ENCODE measurements around the gene CIB4.

CIB4 gene

DNA sequence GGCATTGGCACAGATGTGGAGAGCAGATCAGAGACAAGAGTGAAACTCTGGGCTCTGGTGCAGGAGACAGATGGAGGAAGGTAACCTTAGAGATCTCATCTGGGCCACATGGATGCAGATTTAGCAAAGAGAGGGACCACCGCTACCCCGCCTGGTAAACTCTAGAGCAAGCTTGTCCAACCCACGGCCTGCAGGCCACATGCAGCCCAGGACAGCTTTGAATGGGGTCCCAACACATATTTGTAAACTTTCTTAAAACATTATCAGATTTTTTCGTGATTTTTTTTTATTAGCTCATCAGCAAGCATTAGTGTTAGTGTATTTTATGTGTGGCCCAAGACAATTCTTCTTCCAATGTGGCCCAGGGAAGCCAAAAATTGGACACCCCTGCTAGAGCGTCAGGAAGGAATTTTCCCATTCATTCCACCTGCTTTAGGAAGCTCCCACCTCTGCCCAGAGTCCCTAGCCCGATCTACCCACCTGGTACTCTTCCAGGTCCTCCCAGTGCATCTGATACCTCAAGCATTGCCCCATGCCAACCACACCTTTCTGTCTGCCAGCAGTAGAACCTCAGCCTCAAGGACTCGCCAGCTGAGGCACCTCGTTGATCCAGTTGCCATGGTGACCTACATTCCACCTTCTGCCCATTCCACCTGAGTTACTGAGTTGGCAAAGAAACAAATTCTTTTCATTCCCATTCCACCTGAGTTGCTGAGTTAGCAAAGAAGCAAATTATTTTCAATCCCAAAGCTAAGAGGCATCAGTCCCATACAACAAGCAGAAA lies at the start of gene CIB4:
Gene CIB4, minus strand, starts transcription at position 586 of the 784 bp plus-strand sequence. Its CDS starts 52 bp downstream, at position 534.
- DNase-seq (ENCODE audit: low spot score), result peak; percentile 91

DNA sequence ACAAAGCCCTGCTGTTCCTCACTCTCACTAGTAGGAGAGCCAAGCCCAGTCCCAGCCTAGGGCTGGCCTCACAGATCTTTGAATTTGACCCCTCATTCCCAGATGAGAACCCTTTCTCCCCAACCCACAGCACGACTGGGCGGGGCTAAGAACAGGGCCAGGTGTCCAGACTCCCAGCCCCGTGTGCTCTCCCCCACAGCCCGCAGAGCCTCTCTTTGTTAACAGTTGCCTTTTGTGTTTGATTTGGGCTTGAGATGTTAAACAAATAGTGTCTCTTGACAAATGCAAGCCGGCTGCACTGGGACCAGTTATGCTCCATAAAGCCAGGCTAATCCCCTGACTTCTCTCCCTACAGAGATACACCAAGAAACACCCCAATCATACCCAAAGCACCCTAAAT lies 46.6 kb upstream of the CIB4 start:
- DNase-seq (ENCODE audit: low spot score), result no peak

- peak; percentile 12 for DNase-seq (ENCODE audit: low spot score)
These were observed 46.2 kb upstream of the CIB4 start for GRCh38 chr2:26687328-26687727.

DNA sequence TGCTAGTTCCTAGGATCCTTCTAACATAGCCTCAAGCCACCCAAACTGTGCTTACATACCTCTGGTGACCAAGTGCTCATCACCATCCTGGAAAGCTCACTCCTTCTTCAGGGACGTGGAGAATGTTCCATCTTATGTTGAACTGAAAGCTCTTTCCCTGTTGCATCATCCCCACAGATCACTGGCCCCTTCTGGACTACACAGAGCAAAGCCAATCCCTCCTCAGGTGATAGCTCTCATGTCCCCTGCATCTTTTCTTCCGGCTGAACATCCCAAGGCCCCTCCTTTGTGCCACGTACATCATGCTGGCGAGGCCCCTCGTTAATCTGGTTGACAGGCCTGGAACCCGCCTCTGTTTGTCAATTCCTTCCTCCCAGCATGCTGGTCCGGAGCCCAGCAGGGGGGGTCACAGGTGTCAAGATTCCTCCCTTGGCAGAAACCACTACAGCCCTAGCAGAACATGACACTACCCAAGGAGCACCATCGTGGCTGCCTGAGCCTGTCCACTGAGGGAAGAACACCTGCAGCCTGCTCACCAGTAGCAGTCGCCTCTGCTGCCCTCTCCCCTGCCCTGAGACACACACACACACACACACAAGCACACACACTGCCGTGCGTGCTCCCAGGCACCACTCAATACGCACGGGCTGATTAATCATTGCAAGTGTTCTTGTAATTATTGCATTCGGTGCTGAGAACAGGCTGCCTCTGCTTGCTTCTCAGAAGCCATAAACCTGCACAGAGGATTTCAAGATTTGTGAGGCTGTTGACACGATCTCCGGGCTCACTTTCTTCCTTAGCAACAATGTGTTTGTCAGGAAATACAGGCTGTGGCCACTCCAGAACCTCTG lies 45.0 kb upstream of the CIB4 start:
- DNase-seq (ENCODE audit: low spot score), result peak; percentile 81

DNA sequence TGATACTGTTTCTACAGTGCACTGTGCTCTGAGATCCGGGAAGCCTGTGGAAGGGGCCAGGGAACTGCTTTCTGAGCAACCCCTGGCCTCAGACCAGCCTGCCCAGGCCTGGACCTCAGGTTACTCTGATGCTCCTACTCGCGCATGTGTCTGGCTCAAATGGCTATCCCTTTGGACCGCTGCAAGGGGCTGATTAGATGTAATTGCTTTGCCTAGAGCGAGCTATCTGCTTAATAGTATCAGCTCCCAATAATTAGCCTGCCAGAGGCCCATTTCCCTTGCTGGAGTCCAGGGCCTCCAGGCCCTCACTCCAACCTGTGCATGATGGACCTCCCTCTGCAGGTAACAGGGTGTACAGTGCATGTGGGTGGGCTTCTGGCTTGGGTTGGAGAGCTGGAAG lies 44.2 kb upstream of the CIB4 start:
- DNase-seq (ENCODE audit: low spot score), result no peak

DNA sequence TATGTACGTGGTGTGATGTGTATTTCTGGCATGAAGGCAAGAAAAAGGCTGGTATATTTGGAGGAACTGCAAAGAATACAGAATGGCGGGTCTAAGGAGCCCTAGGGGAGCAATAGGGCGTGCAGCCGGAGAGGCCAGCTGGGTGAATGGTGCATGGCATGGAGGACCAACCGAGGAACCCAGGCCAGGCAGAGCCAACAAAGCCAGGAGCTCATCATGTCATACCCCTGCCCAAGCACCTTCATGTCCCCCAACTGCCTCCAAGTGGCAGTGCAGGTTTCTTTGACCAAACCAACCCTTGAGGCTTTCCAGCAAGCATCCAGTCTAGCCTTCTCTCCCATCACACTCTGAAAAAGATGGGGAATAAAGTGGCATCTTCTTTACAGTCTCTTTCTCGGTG lies 42.4 kb upstream of the CIB4 start:
- DNase-seq (ENCODE audit: low spot score), result no peak

- DNase-seq (ENCODE audit: low spot score), result peak; percentile 57
These were observed 41.0 kb upstream of the CIB4 start for GRCh38 chr2:26682155-26682554.

DNA sequence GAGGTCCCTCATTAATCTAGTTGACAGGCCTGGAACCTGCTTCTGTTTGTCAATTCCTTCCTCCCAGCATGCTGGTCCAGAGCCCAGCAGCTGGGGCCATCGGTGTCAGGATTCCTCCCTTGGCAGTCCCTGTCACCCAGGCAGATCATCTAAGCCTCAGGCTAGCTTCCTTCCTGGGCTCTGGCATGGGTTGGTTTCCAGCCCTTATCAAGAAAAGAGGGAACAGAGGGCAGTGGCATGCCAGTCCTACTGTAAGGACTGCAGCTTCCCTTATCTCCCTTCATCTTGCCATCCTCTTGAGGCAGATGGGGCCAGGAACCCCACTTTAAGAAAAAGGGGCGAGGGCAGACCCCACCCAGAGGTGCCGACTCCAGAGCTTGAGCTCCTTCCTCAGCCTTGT lies 40.5 kb upstream of the CIB4 start:
- no peak for DNase-seq (ENCODE audit: low spot score)

- DNase-seq (ENCODE audit: low spot score), result no peak
These were observed 38.7 kb upstream of the CIB4 start for GRCh38 chr2:26679867-26680266.

- no peak for DNase-seq (ENCODE audit: low spot score)
These were observed 36.9 kb upstream of the CIB4 start for GRCh38 chr2:26678035-26678434.

DNA sequence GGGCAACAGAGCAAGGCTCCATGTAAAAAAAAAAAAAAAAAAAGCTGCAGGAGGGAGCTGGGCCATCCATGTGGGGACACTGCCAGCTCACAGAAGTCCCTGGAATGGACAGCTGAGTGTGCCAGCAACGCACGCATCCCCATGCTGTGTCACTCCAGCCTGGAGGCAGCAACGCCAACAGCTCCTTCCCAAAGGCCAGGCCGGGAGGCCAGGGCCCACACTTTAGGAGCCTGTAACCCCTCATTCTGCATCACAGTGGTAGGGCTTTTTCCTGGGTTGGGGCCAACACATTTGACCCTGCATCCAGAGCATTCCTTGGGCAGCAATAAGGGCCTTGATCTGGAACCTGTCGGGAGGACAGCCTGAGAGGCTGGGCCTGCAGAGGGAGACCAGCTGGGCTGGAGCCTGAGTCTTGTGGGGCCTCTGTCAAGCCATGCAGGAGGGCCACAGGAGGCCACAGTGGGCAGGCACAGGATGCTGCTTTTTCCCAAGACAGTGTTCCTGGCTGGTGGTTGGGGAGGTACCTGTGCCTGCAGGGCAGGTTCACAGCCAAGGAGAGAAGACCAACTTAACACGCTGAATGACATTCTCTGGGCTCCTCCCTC lies 34.6 kb upstream of the CIB4 start:
- no peak for DNase-seq (ENCODE audit: low spot score)

GRCh38 chr2:26674771-26675170 lies 33.6 kb upstream of the CIB4 start:
- DNase-seq (ENCODE audit: low spot score), result no peak

DNA sequence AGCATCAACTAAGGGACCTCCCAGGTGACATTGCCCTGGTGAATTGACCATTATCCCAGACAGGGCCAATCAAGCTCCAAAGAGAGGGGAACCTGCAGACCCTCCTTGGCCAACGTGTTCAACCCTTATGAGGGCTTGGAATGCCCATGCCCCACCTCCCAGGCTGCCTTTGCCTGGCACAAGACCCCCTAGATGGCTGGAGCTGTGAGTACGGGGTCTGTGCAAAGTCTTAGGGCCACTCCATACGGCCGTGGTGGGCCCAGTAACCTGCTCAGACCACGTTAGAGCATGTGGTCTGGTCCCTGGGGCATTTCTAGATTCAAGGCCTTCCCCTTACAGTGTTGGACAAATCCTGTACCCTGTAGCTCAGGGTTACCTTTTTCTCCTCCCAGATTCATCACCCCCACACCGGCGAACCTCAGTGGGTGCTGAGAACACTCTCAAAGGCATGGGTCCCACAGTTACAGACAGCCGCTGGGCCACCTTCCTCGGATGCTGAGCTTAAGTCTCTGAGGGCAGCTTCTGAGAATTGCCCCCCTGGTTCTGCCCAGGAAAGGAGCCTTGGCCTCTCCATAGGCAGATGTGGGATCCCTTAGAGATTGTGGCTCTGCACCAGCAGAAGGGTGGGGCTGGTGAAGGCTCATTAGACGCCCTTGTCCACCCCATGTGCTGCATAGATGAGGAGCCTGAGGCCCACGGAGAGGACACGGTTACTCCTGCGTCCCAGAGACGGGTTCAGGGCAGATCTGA lies 33.0 kb upstream of the CIB4 start:
- no peak for DNase-seq (ENCODE audit: low spot score)

DNA sequence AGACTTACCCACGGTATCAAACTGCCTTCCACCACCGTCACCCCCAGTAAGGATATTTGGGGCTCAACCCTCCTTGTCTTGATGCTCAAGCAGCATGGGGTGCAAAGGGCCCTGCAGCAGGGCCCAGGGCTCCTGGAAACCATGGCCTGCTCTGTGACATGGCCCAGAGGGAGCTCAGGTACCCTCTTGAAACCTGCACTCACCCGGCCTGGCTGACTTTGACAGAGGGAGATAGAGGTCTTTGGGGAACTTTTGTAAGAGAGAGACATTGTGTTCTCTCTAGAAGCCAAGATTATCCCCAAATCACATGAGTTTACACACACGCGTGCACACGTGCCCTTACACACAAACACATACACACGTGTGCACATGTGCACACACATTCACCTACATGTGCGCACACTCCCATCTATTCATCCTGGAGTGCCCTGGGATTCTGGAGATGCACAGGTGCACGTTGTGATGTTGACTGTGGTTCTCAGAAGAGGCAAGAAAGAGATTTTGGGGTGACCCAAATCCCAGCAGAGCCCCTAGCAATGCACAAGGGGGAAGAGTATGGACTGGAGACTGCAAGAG lies 31.7 kb upstream of the CIB4 start:
- DNase-seq (ENCODE audit: low spot score), result no peak

DNA sequence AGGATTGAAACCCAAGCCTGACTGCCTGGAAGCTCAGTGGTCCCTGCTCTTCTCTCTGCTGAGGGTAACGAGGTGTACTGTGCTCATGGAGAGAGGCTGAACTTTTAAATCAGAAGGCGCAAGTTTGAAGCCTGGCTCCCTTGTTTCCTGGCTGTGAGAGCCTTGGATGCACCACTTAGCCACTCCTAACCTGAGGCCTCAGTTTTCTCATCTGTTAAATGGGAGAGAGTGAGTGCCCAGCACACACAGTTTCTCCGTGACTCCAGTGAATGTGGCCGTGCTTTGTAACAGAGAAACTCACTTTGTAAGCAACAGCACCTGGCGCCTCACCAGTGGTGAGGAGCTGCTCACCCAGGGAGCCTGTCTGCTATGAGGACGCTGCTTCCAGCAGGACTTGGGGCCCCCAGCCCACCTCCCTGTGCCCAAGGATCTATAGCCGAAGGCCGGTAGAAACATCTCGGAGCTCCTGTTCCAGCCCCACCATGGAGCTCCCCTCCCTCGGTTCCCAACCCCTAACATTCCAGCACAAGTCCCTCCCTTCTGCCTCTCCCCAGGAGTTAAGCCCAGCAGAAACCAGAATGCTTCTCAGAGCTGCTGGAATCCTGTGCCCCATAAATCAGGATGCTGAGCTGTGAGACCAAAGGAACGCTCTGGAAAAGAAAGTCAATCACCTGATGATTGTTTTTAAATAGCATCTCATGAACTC lies 31.1 kb upstream of the CIB4 start:
- no peak for DNase-seq (ENCODE audit: low spot score)

DNA sequence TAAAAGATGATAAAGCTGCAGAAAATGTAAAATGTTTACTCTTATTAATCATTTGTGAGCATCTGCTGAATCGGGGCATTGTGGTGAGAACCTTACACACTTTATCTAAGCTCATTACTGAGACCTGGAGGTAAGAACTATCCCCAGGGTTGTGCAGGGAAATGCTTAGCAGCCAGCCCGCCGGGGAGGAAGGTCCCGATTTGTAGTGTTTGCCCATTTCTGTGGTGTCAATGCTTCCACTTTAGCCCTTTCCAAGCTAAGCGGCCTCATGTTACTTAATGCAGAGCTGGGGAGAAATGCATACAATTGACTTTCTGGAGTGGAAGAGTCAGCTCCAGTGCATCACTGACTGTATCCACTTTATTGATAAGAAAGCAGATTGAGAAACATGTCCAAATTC lies 30.5 kb upstream of the CIB4 start:
- DNase-seq (ENCODE audit: low spot score), result no peak

- no peak for DNase-seq (ENCODE audit: low spot score)
These were observed 29.8 kb upstream of the CIB4 start for GRCh38 chr2:26670931-26671460.

DNA sequence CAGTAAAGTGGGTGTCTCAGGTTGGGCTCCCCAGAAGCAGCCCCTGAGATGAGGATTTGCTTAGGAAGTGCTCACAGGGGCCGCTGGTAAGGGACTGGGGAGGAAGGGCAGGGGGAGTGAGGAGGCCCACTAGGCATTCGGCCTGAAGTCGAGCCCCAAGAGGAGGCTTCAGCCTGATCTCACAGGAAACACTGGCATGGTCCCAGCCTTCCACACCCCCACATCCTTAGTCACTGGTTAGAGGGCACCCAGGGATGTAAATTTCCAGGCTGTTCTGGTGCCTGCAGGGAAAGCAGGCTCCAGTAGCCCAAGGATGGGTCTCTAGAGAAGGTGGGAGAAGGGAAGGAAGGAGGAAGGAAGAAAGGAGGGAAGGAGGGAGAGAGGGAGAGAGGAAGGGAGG lies 29.0 kb upstream of the CIB4 start:
- peak; percentile 20 for DNase-seq (ENCODE audit: low spot score)

GRCh38 chr2:26668856-26669750 lies 27.9 kb upstream of the CIB4 start:
- peak; percentile 33 for DNase-seq (ENCODE audit: low spot score)

GRCh38 chr2:26668041-26668440 lies 26.9 kb upstream of the CIB4 start:
- peak; percentile 76 for DNase-seq (ENCODE audit: low spot score)
